ENCODE results near the gene ZNF273.

DNA sequence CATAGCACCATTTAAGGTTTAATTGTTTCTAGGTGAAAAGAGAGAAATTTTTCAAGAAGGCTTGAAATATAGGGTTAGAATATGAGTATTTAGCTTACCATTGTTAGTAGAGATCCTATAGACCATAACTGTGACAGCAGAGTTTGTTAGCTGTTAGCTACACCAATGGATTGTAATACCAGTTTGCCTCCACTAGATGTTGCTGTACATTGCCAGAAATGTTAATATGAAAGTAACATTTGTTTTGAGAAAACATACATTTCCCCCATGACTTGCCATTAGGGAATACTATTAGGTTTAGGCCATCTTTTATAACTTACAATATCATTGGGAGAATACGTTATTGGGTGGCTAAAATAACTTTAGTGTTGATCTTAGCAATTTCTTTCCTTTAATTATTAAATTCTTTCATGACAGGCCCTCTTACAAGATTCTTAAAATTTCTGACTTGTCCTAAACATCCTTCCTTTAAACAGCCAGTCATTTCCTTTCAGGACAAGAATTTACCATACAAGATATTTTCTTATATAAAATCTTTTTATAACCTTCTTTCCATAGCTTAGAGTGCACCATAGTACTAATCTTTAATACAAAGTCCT, 48.3 kb downstream of the ZNF273 start:
- TF ChIP-seq, protein P1, sequence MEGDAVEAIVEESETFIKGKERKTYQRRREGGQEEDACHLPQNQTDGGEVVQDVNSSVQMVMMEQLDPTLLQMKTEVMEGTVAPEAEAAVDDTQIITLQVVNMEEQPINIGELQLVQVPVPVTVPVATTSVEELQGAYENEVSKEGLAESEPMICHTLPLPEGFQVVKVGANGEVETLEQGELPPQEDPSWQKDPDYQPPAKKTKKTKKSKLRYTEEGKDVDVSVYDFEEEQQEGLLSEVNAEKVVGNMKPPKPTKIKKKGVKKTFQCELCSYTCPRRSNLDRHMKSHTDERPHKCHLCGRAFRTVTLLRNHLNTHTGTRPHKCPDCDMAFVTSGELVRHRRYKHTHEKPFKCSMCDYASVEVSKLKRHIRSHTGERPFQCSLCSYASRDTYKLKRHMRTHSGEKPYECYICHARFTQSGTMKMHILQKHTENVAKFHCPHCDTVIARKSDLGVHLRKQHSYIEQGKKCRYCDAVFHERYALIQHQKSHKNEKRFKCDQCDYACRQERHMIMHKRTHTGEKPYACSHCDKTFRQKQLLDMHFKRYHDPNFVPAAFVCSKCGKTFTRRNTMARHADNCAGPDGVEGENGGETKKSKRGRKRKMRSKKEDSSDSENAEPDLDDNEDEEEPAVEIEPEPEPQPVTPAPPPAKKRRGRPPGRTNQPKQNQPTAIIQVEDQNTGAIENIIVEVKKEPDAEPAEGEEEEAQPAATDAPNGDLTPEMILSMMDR (conservative IDR thresholded peaks at IDR 0.05; ENCODE audit: low read depth, low read length) = peak; percentile 85
- no peak for TF ChIP-seq EZH2phosphoT487 (IDR thresholded peaks at IDR 0.05; ENCODE audit: borderline replicate concordance, low read length)

Data from PC-3 (cell line).